ENCODE data around the gene GRIN3B.

- TF ChIP-seq POLR2A (IDR thresholded peaks at IDR 0.05): no peak
- no peak for TF ChIP-seq CTCF (IDR thresholded peaks at IDR 0.05)
These were observed 12.1 kb upstream of the GRIN3B start for GRCh38 chr19:988081-988480.
